H54 (cell line): ENCODE results near the gene DGLUCY.
"Not testable (repeated sequence)": the region's sequence is repeated elsewhere in the genome, so short reads cannot be mapped to it uniquely, and the experiment has no call there.

Experiments
- DNase-seq: peaks from one replicate; pipeline ENCODE4 v3.0.0; 2011; ENCODE audit warnings: low spot score, mixed read lengths; ENCODE audit not compliant: insufficient read length
- FAIRE-seq: peaks from 3 replicates; lab custom pipeline; 2011; peaks lifted over from hg19 to GRCh38; lab: Jason Lieb, UNC
- POLR2A ChIP-seq: IDR thresholded peaks from 2 replicates; pipeline ENCODE4 v1.6.1; 2011; ENCODE audit warnings: low read depth, mild to moderate bottlenecking, low read length

DGLUCY gene

GRCh38 chr14:91143862-91144261 is 30.0 kb downstream of the DGLUCY start:
- DNase-seq = no peak
- FAIRE-seq = no peak
- TF ChIP-seq POLR2A = no peak

GRCh38 chr14:91144425-91145145 is 30.7 kb downstream of the DGLUCY start:
- TF ChIP-seq POLR2A = no peak
- DNase-seq (no peak), FAIRE-seq (no peak)

GRCh38 chr14:91145391-91146160 is 31.7 kb downstream of the DGLUCY start:
- FAIRE-seq (no peak), DNase-seq (no peak)
- TF ChIP-seq POLR2A = no peak

GRCh38 chr14:91146661-91147060 is 32.8 kb downstream of the DGLUCY start:
- no peak for TF ChIP-seq POLR2A
- no peak for FAIRE-seq
- no peak for DNase-seq

- TF ChIP-seq POLR2A = no peak
- DNase-seq = peak; percentile 74
- peak; percentile 98 for FAIRE-seq
Measured at GRCh38 chr14:91149462-91149861, 35.6 kb downstream of the DGLUCY start.

- TF ChIP-seq POLR2A = no peak
- FAIRE-seq = no peak
- DNase-seq = no peak
Measured at GRCh38 chr14:91152499-91152898, 38.6 kb downstream of the DGLUCY start.

- DNase-seq (no peak), FAIRE-seq (no peak)
- TF ChIP-seq POLR2A = no peak
Measured at GRCh38 chr14:91153360-91153759, 39.5 kb downstream of the DGLUCY start.

- no peak for TF ChIP-seq POLR2A
- FAIRE-seq = peak; percentile 72
- no peak for DNase-seq
Measured at GRCh38 chr14:91154851-91155625, 41.2 kb downstream of the DGLUCY start.

- DNase-seq (no peak), FAIRE-seq (no peak)
- no peak for TF ChIP-seq POLR2A
Measured at GRCh38 chr14:91155626-91156089, 41.8 kb downstream of the DGLUCY start.

GRCh38 chr14:91156142-91156666 is 42.3 kb downstream of the DGLUCY start:
- DNase-seq, FAIRE-seq: not testable (repeated sequence)

GRCh38 chr14:91156877-91157276 is 43.0 kb downstream of the DGLUCY start:
- FAIRE-seq, DNase-seq: not testable (repeated sequence)

GRCh38 chr14:91158091-91158790 is 44.4 kb downstream of the DGLUCY start:
- TF ChIP-seq POLR2A = no peak
- FAIRE-seq = no peak
- DNase-seq = no peak

- TF ChIP-seq POLR2A = no peak
- FAIRE-seq (no peak), DNase-seq (no peak)
Measured at GRCh38 chr14:91159182-91159581, 45.3 kb downstream of the DGLUCY start.
